AG09319 (cell line): Measurements from ENCODE around the gene CXCL10.
"Not testable (repeated sequence)": the region's sequence is repeated elsewhere in the genome, so short reads cannot be mapped to it uniquely, and the experiment has no call there.

Source experiments
- DNase-seq: peaks from one replicate; pipeline ENCODE4 v3.0.0-alpha.2; 2010; ENCODE audit warnings: low read depth; ENCODE audit errors: extremely low read depth
- TF ChIP-seq, protein P1 (sequence below): IDR thresholded peaks from 2 replicates; pipeline ENCODE4 v1.5.1; 2011; ENCODE audit warnings: low read depth, mild to moderate bottlenecking, inconsistent platforms, low read length, moderate library complexity

CXCL10 gene

GRCh38 chr4:76059750-76060149 is 36.5 kb upstream of the CXCL10 start:
- TF ChIP-seq, protein P1, sequence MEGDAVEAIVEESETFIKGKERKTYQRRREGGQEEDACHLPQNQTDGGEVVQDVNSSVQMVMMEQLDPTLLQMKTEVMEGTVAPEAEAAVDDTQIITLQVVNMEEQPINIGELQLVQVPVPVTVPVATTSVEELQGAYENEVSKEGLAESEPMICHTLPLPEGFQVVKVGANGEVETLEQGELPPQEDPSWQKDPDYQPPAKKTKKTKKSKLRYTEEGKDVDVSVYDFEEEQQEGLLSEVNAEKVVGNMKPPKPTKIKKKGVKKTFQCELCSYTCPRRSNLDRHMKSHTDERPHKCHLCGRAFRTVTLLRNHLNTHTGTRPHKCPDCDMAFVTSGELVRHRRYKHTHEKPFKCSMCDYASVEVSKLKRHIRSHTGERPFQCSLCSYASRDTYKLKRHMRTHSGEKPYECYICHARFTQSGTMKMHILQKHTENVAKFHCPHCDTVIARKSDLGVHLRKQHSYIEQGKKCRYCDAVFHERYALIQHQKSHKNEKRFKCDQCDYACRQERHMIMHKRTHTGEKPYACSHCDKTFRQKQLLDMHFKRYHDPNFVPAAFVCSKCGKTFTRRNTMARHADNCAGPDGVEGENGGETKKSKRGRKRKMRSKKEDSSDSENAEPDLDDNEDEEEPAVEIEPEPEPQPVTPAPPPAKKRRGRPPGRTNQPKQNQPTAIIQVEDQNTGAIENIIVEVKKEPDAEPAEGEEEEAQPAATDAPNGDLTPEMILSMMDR: no peak
- DNase-seq: no peak

GRCh38 chr4:76058888-76059426 is 35.7 kb upstream of the CXCL10 start:
- DNase-seq: no peak
- TF ChIP-seq, protein P1: no peak

DNA sequence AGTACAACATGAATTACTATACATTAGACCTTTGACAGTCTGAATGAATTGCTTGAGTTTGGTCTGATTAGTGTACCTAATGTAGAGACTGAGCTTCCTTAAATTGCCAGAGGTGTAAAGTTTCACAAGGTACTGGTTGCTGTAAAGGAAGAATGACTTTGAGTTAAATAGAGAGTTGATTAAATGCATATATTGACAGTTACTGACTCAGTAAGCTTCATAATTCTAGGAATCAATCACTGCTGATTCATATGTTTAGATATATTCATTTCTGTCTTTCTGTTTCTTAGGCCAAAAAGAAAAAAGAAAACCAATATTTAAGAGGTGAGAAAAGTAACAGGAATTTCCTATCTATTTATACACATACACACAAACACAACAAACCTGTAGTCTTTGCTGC is 35.0 kb upstream of the CXCL10 start:
- TF ChIP-seq, protein P1: no peak
- DNase-seq: no peak

GRCh38 chr4:76055421-76055820 is 32.1 kb upstream of the CXCL10 start:
- no peak for DNase-seq
- TF ChIP-seq, protein P1: no peak

DNA sequence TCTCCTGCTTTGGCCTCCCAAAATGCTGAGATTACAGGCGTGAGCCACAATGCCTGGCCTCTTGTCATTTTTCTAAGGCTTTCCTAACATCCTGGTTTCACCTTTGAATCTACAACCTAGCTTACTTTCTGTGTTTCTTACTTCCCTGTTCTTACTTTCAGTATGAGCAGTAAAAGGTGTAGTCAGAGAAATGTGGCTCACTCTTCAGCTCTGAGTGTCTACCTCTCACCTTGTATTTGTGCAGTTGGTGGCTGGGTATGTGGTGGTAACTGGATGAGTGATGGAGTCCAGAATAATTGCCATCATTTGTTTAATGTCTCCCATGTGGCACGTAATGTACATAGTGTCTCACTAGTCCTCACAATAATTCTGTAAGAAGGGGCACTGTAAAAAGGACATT is 31.7 kb upstream of the CXCL10 start:
- TF ChIP-seq, protein P1: no peak
- DNase-seq: no peak

DNA sequence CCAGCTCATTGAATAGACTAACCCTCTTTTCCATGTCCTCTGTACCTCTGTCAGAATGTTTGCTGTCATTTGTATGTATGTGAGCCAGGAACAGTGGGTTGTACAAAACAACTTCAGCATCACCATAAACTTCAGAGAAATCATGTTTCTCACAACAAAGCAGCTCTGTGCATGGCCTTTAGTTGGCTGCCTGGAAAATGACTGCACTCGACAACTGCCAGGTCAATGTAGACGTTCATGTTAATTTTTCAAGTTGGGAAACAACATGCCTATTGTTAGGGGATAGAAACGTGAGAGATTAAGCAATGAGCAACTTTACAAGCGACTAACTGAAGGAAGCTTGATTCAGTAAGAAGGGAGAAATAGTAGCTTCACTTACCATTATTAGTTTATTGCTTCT is 30.4 kb upstream of the CXCL10 start:
- TF ChIP-seq, protein P1: no peak
- no peak for DNase-seq

GRCh38 chr4:76050560-76051050 is 27.3 kb upstream of the CXCL10 start:
- not testable (repeated sequence) for DNase-seq

GRCh38 chr4:76049860-76050416 is 26.6 kb upstream of the CXCL10 start:
- DNase-seq: not testable (repeated sequence)

DNA sequence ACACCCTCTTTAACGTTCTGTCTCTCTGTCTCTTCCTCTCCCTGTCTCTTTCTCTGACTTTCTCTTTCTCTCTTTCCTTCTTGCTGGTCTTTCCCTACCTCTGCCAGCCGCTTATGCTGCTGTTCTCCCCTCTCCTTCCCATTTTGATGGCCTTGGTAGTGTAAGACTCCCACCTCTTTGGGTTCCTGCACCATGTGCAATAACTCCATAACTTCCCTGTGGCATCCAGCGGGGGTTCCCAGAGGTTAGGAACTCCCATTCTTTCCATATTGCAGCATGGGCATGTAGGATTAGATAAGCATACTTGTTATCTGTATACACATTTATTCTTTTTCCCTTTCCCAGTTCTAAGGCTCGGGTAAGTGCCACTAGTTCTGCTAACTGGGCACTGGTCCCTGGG is 21.4 kb upstream of the CXCL10 start:
- not testable (repeated sequence) for DNase-seq

DNA sequence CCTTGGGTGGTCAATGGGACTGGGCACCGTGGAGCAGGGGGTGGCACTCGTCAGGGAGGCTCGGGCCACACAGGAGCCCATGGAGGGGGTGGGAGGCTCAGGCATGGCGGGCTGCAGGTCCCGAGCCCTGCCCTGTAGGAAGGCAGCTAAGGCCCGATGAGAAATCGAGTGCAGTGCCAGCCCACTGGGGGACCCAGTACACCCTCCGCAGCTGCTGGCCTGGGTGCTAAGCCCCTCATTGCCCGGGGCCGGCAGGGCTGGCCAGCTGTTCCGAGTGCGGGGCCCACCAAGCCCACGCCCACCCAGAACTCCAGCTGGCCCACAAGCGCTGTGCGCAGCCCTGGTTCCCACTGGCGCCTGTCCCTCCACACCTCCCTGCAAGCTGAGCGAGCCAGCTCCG is 20.0 kb upstream of the CXCL10 start:
- not testable (repeated sequence) for DNase-seq

GRCh38 chr4:76042241-76042998 is 19.1 kb upstream of the CXCL10 start:
- not testable (repeated sequence) for DNase-seq
